Central memory CD4-positive, alpha-beta T cell (primary cell): ENCODE results near the gene DCHS1.
"Not testable (repeated sequence)": the region's sequence is repeated elsewhere in the genome, so short reads cannot be mapped to it uniquely, and the experiment has no call there.

Source experiments
- DNase-seq: peaks from one replicate; pipeline ENCODE4 v3.0.0; 2022
- total RNA-seq, 3 experiments: gene quantifications; one replicate each; lab custom pipeline; 2026; lab: John Stamatoyannopoulos, UW

DCHS1 gene
- 1.1 to 47.8 (median 13.3) reads per million in 3 experiments for total RNA-seq

- DNase-seq = no peak
These were observed at the start of gene DCHS1 for GRCh38 chr11:6655790-6656583. TSS of gene DCHS1 (minus strand) at chr11:6655809. CDS start at chr11:6641613, 14,196 bp downstream.

- no peak for DNase-seq
These were observed 47.8 kb upstream of the DCHS1 start for GRCh38 chr11:6703247-6704063.

GRCh38 chr11:6701955-6702354 lies 46.3 kb upstream of the DCHS1 start:
- DNase-seq = not testable (repeated sequence)

- DNase-seq = no peak
These were observed 39.8 kb upstream of the DCHS1 start for GRCh38 chr11:6695377-6695776.

GRCh38 chr11:6694229-6694535 lies 38.6 kb upstream of the DCHS1 start:
- no peak for DNase-seq

GRCh38 chr11:6693342-6694228 lies 38.0 kb upstream of the DCHS1 start:
- DNase-seq = no peak

GRCh38 chr11:6692128-6692527 lies 36.5 kb upstream of the DCHS1 start:
- no peak for DNase-seq

- DNase-seq = not testable (repeated sequence)
These were observed 35.0 kb upstream of the DCHS1 start for GRCh38 chr11:6690431-6691132.

GRCh38 chr11:6687876-6688275 lies 32.3 kb upstream of the DCHS1 start:
- DNase-seq = no peak

- DNase-seq = no peak
These were observed 30.4 kb upstream of the DCHS1 start for GRCh38 chr11:6686006-6686405.

GRCh38 chr11:6684068-6684467 lies 28.5 kb upstream of the DCHS1 start:
- DNase-seq = not testable (repeated sequence)

GRCh38 chr11:6682936-6683861 lies 27.6 kb upstream of the DCHS1 start, which contains the start of gene MRPL17:
TSS of gene MRPL17 (minus strand) at chr11:6683340. CDS start at chr11:6683296, 44 bp downstream.
- peak; percentile 99 for DNase-seq

- no peak for DNase-seq
These were observed 27.0 kb upstream of the DCHS1 start for GRCh38 chr11:6682591-6682935.

GRCh38 chr11:6681949-6682348 lies 26.3 kb upstream of the DCHS1 start:
- no peak for DNase-seq

GRCh38 chr11:6681505-6681904 lies 25.9 kb upstream of the DCHS1 start:
- no peak for DNase-seq

- no peak for DNase-seq
These were observed 21.4 kb upstream of the DCHS1 start for GRCh38 chr11:6677018-6677417.

- no peak for DNase-seq
These were observed 19.3 kb upstream of the DCHS1 start for GRCh38 chr11:6674862-6675261.

- DNase-seq = no peak
These were observed 18.6 kb upstream of the DCHS1 start for GRCh38 chr11:6674219-6674597.

GRCh38 chr11:6673523-6674218 lies 18.1 kb upstream of the DCHS1 start:
- DNase-seq = no peak

GRCh38 chr11:6671991-6672390 lies 16.4 kb upstream of the DCHS1 start:
- DNase-seq = no peak
